HG03520 (cell line): Measurements from ENCODE around the gene LRRC45.

Experiments used
- ATAC-seq: cut with Tn5 transposase; IDR thresholded peaks from one replicate; pipeline ENCODE4 v1.9.1; 2021; ENCODE audit warnings: mild to moderate bottlenecking, moderate library complexity; ENCODE audit not compliant: unreplicated experiment

Gene LRRC45

DNA sequence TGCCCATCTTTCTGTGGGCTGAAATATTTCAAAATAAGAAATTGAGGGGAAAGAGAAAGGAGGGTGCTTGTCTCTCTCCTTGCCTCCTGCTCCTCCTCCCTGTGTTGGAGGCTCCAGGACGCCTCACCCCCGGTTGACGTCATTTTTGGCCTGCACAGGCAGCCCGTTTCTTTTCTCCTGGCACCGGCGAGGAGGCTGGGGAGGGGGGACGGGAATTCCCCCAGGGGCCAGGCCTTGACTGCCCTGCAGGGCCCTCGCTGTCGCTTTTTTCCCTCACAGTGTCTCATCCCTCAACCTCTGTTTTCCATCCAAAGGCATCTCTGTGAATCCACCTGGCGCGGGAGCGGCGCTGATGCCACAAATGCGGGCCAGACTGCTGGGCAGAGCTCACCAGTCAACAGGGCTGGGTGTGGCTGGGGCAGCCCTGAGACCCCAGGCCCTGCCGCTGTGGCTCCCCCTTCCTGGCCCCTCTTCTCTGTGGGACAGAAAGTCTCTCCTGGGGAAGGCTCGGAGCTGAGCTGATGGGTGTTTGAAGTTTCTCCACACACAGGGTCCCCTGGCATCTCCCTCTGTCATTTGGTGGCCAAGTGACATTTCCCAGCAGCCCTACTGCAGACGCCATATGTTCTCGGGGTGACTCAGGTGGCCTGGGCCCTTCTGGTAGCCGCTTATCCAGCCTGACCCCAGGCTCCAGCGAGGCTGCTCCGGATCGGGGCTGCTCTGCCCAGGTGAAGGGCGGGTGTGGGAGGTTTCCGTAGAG is 16.5 kb upstream of the LRRC45 start:
- no peak for ATAC-seq

DNA sequence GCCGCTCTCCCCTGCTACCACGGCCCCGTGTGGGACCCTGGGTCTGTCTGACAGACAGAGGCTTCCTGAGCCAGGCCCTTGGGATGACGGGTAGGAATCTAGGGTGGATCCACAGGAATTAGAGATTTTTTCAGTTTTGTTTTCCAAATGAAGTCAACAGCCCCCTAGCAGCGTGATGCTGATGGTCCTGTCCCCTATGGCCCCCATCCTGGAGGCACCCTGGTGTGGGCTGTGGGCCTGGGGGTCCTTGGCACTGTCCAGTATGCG is 15.9 kb upstream of the LRRC45 start:
- no peak for ATAC-seq

DNA sequence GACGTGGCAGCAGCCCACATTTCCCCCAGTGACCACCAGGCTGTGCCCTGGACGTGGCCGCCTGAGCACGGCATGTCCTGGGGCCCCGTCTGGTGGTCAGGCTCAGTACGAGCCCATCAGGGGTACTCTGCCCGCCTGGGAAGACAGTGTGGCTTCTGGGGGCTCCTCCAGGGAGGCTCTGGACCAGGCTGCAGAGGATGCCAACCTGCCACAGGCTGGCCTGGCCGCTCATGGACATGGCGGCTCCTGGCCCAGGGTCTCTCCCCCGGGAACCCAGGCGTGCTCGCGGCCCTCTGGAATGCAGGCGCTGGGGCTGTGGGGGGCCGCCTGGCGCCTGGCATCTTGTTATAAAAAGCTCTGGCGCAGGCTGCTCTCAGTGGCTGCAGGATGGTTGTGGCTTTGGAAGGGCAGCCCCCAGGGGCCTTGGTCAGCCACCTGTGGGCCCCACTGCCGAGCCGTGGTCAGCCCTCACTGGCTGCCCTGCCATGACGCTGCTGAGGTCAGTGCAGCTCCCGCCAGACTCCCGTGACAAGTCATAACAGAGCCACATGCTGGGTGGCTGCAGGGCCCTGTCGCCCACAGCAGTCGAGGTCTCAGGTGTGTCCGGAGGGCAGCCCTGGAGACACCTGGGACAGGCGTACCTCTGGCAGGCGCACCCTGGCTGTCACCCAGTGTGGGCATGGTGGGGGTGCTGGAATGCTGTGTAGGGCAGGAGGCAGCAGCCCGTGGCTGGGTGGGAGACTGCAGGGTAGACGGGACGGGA is 15.4 kb upstream of the LRRC45 start:
- ATAC-seq, result no peak

DNA sequence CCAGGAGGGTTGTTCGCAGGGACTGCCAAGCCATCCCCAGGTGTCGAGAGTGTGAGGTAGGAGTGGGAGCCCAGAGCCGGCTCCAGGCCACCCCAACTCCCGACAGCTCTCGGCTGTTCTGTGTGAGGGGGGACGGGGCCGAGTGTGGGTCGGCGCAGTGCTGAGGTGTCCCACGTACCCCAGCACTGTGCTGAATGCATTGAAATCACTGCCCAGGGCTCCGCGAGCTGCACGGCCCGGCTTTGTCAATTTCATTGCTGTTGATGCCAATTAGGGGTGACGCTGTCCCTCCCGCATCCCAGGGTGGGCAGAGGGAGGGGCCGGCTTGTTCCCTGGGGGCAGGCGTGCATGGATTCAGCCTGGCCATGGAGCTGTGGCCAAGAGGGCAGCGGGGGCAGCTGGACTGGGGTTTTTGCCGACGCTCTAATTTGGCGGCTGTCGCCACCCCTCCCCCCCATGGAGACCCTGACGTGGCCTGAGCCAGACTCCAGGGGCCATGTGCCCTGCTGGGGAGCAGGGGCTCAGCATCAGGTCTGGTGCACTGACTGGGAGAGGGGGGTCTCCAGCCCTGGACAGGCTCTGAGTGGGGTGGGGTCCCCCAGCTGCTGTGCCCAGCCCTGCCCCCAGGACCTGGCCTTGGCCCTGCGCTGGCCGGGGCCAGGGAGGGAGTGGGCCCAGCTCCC is 14.7 kb upstream of the LRRC45 start:
- ATAC-seq, result no peak

DNA sequence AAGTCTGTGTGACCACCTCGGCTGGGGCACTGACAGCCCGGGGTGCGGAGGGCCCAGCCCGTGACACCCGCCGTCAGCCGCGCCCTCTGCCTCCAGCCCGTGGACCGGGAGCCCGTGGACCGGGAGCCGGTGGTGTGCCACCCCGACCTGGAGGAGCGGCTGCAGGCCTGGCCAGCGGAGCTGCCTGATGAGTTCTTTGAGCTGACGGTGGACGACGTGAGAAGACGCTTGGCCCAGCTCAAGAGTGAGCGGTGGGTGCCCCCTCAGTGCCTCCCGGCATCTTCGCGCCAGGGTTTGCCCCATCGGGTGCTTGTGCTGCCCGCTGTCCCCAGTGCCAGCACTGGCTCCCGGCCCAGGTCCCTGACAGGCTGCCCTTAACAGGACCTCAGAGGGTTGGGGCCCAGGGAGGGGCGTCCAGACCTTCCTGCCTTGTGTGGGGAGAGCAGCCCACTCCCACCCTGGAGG is 14.1 kb upstream of the LRRC45 start:
- ATAC-seq, result no peak

DNA sequence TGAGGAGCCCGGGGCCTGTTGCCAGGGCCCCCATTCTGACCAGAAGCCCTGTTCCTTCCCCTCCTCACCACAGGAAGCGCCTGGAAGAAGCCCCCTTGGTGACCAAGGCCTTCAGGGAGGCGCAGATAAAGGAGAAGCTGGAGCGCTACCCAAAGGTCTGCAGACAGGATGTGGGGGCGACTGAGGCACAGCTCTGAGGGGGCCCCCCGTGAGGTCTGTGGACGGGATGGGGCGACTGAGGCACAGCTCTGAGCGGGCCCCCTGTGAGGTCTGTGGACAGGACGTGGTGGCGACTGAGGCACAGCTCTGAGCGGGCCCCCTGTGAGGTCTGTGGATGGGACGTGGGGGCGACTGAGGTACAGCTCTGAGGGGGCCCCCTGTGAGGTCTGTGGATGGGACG is 13.7 kb upstream of the LRRC45 start:
- ATAC-seq, result no peak

DNA sequence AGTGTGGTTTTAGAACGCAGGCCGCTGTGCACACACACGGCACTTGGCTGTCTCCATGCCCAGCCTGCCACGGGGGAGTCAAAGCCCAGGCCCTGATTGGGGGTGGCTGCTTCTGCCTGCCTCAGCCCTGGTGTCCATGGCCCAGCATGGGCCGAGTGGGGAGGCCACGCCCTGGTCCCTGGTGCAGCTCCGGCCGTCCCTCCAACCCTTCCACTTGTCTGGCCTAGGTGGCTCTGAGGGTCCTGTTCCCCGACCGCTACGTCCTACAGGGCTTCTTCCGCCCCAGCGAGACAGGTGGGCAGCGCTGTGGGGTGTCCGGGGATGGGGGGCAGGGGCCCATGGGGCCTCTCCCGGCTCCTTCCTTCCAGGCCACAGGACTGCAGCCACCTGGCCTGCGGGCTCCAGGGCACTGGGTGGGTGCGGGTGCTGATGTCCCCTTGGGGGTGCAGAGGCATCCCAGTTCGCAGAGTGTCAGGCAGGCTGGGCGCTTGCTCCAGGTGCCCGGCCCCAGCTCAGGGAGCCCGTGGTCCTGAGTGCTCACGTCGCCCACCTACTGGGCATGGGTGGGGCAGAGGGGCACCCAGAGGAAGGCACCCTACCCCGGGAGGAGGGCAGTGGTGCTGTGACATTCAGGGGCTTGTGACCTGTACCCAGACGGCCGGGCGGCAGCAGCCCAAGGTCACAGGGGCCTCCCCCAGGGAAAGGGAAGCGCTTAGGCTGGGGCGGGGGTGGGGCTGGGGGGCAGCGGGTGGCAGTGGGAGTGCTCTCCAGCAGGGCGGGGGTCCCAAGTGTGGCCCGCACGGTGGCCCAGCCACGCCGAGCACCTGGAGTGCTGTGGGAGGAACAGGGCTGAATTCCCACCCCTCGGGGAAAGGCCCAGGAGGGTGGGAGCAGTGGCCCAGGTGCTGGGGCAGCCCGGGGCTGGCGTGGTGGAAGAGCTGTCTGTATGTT is 12.3 kb upstream of the LRRC45 start:
- ATAC-seq, result no peak

DNA sequence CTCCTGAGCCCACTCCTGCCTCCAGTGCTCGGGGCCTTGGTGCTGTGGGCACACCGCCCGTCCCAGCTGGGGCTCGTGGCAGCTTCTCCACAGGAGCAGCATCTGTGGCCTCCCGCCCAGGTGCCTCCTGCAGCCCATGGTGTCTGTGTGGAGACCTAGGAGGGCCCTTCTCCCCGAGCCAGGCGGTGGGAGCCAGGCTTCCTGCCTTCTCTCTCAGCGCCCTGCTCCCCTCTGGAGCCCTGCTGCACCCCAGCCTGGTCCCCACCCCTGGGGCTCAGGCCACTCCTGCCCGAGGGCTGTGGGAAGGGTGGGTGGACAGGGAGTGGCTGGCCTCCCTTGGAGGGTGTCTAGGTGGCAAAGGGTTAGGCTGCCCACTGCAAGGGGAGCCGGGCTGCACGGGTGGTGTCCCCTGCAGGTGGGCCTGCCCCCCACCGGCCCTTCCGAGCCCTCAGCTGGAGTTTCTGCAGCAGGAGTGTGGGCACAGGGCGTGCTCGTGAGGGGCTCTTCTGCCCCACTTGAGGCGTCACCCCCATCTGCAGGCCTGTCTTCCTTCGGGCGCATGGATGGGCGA is 11.4 kb upstream of the LRRC45 start:
- no peak for ATAC-seq

DNA sequence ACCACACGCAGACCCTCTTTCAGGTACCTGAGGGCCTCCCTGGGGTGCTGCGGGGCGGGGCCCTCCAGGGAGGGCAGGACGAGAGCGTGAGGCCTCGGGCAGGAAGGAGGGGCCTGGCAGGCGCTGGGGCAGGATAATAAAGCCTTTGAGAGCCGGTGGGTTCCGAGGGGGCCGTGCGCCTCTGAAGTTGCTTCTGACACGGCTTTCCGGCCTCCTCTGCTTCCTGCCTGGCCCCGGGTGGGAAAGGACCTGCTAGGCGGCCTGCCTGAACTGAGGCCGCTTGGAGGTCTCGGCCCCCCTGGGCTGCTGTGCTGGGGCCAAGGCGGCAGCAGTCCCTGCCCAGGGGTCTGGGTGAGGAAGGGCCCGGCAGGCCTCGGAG is 10.9 kb upstream of the LRRC45 start:
- no peak for ATAC-seq

DNA sequence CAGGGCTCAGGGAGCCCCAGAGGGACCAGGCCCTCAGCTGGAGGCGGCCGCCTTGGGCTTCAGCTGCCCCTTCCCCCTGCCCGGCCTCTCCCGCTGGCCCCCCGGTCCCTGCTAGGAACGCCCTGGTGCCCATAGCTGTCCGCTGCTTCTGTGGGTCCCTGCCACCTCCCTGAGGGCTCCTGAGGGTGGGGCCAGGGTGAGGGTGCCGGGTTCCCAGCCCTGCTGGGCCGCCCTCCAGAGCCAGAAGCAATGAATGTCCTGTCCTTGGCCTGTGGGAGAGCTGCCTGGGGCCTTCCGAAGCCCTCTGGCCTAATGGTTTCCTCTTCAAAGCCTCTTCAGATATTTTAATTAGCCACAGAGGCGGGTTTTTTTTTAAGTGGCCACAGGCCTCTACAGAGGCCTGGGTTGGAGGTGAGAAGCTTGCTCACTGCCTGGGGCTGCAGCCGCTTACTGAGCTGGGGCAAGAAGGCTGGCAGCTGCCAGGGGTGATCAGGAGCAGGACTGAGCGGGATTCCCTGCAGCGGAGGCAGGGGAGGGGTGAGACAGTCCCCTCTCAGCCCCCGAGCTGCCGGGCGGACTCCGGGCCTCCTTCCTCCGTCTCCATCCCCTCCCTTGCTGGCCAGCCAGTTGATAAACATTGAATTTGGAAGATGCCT is 10.3 kb upstream of the LRRC45 start:
- no peak for ATAC-seq

DNA sequence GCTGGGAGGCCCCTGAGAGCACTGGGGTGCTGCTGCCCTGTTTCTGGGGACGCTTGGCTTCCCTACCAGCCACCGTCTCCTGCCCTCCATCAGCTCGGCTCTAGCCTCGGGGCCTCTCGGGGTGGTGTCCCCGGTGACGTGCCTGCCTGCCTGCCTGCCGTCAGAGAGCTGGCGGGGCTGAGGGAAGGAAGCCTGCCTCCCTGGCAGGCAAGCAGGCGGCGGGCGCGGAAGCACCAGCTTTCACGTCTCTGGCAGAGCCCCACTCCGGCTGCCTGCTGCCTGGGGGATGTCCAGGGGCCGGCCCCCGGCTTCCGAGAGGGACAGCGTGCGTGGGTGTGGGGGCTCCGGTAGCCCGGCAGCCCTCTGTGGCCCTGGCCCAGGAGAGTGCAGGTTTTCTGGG is 9.8 kb upstream of the LRRC45 start:
- ATAC-seq, result no peak

DNA sequence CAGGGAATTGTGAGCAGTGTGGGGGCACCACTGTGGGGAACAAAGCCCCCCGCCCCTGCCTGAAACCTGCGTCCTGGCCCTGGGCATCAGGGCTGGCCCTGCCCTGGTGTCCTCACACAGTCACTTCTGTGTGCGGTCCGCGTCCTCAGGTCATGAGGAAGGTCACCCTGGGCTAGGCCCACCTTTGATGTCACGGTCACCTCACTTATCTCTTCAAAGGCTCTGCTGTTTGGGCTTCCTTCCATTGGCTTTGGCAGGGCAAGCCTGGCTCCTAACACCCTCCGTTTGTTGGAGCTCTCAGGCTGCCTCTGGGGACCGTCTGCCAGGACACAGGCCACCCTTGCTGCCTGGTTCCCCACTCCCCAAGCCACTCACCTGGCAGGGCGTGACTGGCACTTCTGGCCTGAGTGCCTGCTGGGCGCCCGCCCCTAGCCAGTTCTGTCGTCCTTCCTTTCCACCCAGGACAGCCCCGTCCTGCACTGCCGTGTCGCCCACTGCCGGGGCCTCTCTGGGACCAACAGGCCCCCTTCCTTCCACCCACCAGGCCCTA is 9.3 kb upstream of the LRRC45 start:
- ATAC-seq, result no peak

DNA sequence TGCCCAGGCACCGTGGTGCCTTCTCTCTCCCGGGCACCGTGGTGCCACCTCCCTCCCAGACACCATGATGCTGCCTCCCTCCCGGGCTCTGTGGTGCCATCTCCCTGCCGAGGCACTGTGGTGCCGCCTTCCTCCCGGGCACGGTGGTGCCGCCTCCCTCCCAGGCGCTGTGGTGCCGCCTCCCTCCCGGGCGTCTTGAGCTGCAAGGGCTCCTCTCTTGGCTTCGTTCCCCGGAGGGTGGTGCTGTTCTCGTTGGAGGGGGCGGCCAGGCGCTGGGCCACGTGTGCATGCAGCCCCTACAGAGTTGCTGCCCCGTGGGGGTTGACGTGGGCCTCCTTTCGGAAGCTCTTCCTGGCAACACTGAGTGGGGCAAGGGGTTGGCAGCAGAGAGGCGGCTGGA is 8.7 kb upstream of the LRRC45 start:
- ATAC-seq, result no peak

DNA sequence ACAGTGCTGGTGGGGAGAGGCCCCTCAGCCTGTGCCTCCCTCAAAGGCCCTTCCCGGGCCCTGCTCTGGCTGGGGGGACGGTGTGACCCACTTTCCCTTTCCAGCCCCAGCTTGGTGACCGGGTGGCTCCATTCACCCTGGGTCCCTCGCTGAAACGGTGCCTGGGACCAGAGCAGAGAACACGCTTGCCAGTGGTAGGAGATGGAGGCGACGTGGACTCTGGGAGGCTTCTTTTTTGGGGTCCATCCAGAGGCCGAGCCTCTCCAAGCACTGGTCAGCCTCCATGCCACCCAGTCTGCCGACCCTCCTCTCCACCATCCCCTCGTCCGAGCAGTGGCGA is 8.2 kb upstream of the LRRC45 start:
- no peak for ATAC-seq

DNA sequence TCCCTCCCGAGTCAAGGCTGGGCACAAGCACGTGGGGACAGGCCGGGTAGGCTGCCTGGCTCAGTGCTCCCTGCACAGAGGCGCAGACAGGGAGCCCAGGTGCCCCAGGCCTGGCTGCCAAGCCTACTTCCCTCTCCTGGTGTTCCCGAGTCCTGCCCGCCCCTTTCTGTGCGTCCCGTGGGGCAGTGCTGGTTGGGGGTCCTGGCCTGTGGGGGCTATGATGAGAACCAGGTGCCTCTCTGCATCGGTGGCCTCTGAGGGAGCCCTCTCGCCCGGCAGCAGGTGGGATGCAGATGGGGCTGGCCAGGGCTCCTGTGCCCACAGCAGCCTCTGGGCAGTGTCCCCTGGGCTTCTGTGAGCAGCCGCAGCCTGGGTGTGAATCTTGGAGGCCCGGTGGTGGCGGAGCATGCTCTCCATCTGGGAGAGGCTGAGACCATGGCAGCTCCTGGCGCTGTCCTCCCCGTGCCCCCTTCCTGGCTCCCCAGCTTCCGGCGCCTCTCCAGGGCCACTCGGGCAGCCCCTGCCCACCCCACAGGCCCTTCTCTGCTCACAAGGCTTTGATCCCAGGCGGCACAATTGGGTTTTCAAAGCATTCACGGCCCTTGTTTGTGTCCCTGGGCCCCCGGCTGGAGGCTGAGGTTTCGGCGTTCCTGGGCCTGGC is 7.7 kb upstream of the LRRC45 start:
- no peak for ATAC-seq

DNA sequence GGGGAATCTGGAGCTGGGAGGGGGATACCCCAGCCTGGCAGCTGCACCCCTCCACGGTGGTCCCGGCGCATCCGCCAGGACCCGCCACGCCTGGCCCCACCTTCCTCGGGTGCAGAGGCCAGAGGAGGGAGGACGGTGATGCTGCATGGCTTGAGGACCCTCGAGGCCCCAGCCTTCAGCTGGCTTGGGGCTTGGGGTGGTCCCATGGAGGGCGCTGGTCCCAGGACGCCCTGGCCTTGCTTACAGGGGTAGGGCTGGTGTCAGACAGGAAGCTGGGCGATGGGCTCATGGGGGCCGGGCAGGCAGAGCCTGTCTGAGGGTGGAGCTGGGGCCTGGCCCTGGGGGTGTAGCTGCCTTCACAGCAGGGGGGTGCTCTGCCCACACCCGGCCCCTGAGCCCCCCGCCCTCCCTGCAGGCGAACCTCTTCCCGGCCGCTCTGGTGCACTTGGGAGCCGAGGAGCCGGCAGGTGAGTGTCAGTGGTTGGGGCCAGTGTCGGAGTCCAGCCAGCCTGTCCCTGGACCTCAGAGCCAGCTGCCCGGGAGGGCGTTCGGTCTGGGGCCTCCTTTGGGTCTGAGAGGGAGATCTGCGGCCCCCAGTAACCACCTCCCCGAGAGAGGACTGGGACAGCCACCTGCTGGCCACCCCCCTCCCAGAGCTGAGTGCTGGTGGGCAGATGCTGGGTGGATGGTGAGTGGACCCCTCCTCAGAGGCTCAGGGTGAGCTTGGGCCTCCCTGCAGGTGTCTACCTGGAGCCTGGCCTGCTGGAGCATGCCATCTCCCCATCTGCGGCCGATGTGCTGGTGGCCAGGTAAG is 6.8 kb upstream of the LRRC45 start:
- ATAC-seq, result no peak

DNA sequence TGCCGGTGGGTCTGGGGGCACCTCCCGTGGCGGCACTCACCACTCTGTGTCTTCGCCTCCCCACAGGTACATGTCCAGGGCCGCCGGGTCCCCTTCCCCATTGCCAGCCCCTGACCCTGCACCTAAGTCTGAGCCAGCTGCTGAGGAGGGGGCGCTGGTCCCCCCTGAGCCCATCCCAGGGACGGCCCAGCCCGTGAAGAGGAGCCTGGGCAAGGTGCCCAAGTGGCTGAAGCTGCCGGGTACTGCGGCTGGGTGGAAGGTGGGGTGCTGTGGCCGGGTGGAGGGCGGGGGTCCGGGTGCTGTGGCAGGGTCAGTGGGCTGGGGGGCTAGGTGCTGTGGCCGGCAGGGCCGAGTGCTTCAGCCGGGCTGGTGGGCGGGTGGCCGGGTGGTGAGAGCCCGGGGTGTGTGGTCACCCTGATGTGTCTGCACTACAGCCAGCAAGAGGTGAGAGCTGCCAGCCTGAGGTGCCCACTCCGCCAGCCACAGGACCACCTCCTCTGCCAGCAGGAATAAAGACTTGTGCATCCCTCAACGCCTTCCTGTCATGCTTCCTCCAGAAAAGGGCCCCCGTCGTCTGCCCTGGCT is 6.1 kb upstream of the LRRC45 start:
- ATAC-seq, result no peak

DNA sequence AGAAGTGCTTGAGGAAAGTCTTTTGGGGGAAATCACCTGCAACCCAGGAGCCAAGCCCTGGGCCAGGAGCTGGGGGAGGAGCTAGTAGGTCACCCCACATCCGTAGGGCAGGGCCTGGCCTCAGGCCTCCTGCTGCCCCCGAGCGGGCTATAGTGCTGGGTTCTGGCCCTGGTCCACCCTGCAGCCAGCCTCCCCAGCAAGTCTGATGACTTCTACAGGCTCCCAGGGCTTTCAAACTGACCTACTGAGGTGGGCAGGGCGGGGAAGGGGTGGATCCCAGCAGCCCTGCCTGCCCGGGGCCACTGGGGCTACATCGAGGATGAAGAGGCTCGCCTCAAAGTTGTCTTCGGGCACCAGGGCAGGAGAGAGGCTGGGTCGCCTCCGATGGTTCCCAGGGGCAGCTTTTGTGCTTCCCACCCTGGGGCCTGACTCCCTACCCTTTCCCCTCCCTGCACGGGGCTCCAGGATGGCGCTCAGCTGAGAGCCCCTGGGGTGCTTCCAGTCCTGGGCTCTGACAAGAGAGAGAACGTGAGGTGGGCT is 5.4 kb upstream of the LRRC45 start:
- ATAC-seq, result no peak
